T47D (cell line): ENCODE data around the gene RASSF8.

Experiments
- DNase-seq, 2 experiments: peaks; one replicate each; pipeline versions ENCODE4 v3.0.0 to v3.0.0-alpha.2; 2011 to 2012; ENCODE audit warnings: low read depth in 1 of 2, low spot score in 1 of 2
- JUND ChIP-seq: IDR thresholded peaks from 2 replicates; pipeline ENCODE4 v1.6.1; 2012; ENCODE audit warnings: low read depth
- in situ Hi-C: cut with HindIII; loops from 2 replicates; pipeline ENCODE4 v1.10.0; 2016; ENCODE audit warnings: low sequenced_read_pairs, low pct_unique_long_range_greater_than_20kb

The RASSF8 gene

DNA sequence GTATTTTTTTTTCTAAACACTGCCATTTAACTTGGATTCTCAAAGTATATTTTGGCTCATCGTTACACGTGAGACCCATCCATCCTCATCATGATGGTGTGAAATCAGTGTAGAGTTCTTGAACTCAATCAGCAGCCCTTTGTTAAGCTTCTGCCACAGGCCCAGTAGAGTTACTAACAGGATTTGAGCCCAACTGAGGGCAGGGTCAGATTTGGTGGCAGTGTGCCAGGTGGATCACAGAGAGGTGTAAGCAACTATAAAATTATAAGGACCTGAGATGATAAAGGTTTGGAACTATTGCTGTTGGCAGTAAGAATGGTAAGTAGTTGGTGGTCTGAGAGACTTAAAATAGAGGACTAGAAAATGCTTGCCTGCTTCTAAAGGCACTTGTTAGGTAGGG, 72.8 kb downstream of the RASSF8 start:
- in situ Hi-C loops: no loop called here
- TF ChIP-seq JUND: no peak
- DNase-seq: no peak

DNA sequence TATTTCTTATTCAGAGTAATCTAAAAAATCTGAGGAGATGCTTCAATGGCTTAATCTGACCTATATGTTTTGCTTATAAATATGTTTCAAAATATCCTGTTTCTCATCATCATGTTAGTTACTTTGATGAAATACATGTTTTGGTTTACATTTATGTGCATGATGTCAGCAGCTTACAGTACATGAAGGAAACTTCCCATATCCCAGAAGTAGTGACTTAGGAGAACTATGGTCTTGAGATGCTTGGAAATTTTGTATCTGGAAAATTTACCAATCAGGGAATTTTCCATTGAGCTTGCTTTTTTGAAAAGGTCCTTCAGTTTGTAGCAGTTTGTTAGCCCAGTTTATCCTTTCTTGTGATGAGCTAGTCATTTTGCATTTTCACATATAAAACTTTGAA, 73.3 kb downstream of the RASSF8 start:
- in situ Hi-C loops: no loop called here
- DNase-seq: no peak
- no peak for TF ChIP-seq JUND

DNA sequence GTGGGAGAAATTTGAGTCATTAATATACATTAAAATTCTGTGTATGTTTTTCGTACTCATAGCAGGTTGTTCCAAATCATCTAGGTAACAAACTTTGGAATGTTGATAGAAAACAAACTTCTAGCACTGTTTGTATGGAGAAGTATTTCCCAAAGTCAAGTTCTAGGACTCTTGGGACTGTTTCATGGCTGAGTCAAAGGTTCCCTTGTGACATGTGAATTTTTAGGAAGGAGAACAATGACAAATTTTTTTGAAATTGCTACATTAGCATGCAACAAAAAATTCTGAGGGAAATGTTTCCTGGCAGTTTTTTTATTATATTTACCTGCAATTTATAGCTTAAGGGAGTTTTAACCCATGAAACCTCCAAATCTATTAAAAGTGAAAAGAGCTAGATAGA, 73.8 kb downstream of the RASSF8 start:
- in situ Hi-C loops: no loop called here
- TF ChIP-seq JUND: no peak

DNA sequence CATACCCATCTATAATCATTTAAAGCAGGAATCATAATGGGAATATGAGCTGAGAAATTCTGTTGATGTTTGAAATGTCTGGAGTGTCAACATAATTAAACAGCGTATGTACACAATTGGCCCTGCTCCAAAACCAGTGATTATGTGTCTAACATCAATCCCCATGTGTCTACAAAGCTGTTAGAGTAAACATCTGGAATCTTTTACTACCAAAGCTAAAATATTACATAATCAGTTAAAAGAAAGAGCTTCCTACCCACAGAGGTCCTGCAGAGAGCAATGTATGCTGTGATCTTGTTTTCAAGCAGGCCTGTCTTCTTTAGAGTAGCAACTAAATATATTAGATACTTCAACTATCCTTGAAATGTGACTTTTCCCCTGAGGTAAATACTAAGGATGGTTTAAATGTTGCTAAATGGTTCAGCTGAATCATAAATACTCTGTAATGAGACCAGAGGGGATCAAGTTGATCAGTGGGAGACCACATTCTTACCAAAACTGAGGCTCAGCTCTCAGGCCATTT, 74.3 kb downstream of the RASSF8 start:
- no peak for TF ChIP-seq JUND
- peak in 1 of 2 experiments; percentile 51 for DNase-seq
- in situ Hi-C loops: no loop called here

More for the DNA sequence above, 73.8 kb downstream of the RASSF8 start:
- DNase-seq: no peak

- no peak for TF ChIP-seq JUND
- in situ Hi-C loops: no loop called here
- DNase-seq: no peak
Observed at GRCh38 chr12:26034371-26035142, 76.1 kb downstream of the RASSF8 start.

- in situ Hi-C loops: no loop called here
- TF ChIP-seq JUND: no peak
- DNase-seq: no peak
Observed at GRCh38 chr12:26036877-26037276, 78.4 kb downstream of the RASSF8 start.

- no peak for DNase-seq
- no peak for TF ChIP-seq JUND
- in situ Hi-C loops: no loop called here
Observed at GRCh38 chr12:26037615-26038220, 79.2 kb downstream of the RASSF8 start.

GRCh38 chr12:26042645-26043044, 84.2 kb downstream of the RASSF8 start:
- DNase-seq: no peak
- no peak for TF ChIP-seq JUND
- in situ Hi-C loops: no loop called here

DNA sequence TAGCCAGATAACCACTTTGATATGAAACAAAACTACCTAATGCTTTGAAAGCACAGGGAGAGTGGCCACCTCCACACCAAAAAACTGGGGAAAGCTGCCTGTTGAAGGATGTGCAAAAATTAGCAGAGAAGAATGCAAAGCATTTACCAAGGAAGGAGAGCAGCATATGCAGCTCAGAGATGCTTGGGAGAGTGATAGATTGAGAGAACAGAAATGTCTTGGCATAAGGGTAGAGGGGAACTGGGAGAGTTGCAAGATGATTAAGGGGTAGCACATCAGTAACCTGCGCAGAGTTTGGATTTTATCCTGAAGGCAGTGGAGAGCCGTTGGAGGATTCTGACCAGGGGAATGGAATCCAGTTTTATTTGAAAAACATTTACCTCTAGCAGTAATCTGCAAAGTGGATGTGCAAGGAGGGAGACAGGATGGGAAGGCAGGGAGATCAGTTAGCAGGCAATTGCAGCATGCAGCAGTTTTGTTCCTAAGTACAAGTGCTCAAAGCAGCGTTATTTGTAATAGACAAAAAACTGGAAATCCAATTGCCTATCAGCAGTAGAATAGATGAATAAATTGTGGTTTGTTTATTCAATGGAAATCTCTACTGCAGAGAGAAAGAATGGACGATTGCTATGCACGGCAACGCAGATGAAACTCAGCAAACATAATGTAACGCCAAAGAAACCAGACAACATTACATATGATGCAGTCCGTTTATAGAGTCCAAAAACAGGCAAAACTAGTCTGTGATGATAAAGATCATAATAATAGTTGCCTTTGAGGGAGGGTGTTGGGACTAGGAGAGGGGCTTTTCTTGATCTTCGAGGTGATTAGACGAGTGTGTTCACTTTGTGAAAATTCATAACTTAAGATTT, 84.9 kb downstream of the RASSF8 start:
- in situ Hi-C loops: no loop called here
- DNase-seq: peak; percentile 13 to 54
- TF ChIP-seq JUND: peak; percentile 55; the same call in 1 of the 2 replicates

DNA sequence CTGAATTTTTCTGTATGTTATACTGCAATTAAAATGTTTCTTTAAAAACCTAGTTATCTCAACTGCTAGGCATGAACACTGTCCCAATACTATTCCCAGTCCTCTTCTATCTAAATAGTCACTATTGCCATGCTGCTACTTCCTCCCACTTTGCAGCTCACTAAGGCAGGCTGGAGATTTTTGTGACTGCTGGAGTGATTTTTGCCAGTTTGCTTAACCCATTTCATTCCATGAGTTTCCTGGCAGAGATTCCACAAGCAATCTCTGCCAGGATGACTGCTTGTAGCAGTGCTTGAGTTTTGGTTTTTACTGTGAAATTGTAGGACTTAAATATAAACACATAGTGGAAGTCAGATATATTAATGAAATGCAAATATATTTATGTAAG, 85.5 kb downstream of the RASSF8 start:
- DNase-seq: peak in 1 of 2 experiments; percentile 13
- no peak for TF ChIP-seq JUND
- in situ Hi-C loops: no loop called here

- DNase-seq: no peak
- in situ Hi-C loops: no loop called here
- TF ChIP-seq JUND: no peak
Observed at GRCh38 chr12:26044592-26044991, 86.1 kb downstream of the RASSF8 start.

DNA sequence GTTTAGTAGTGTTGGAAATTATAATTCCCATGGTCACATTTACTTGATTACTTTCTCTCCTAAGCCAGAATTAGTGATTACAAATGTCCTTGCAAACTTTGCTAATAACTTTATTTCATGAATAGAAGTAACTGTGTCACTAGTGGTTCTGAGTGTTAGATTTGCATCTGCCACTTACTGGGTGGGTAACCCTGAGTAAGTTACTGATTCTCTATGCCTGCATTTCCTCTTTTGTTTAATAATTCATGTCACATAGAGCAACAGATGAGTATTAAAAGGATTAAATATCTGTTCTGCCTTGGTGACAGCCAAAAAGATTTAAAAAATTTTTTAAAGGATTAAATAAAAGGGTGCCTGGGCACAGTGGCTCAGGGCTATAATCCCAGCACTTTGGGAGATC, 87.7 kb downstream of the RASSF8 start:
- TF ChIP-seq JUND: no peak
- no peak for DNase-seq
- in situ Hi-C loops: no loop called here
